OCI-LY3 (cell line): ENCODE data around the gene PIK3AP1.

ENCODE experiments used
- EZH2phosphoT487 ChIP-seq: fragments of 200-600 bp; shearing (Covaris generic); IDR thresholded peaks from 2 replicates; pipeline ENCODE4 v1.6.1; 2018; ENCODE audit warnings: antibody characterized with exemption, mixed run types, low read depth
- TF ChIP-seq, protein P1 (sequence below): fragments of 200-600, 300-600 bp; sonication (generic); IDR thresholded peaks from 2 replicates; pipeline ENCODE4 v1.5.1; 2014; ENCODE audit warnings: antibody characterized with exemption, low read length, low read depth

DNA sequence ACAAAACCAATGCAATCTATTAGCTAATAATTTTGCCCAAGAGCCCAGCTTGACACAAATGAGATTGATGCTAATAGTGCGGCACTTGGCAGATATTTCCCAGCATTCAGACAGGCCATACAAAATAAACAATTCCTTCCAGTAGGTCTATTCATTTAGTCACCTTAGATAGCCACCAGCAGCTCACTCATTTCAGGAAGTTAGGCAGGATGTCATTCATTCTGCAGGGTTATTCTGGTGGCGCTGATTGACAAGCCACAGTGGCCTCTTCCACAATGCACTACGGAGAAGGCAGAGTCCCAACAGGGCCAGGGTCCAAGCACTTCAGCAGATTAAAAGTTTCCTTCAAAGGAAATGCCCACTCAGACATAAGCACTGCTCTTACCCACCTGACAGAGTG is 55.8 kb downstream of the PIK3AP1 start:
- TF ChIP-seq, protein P1, sequence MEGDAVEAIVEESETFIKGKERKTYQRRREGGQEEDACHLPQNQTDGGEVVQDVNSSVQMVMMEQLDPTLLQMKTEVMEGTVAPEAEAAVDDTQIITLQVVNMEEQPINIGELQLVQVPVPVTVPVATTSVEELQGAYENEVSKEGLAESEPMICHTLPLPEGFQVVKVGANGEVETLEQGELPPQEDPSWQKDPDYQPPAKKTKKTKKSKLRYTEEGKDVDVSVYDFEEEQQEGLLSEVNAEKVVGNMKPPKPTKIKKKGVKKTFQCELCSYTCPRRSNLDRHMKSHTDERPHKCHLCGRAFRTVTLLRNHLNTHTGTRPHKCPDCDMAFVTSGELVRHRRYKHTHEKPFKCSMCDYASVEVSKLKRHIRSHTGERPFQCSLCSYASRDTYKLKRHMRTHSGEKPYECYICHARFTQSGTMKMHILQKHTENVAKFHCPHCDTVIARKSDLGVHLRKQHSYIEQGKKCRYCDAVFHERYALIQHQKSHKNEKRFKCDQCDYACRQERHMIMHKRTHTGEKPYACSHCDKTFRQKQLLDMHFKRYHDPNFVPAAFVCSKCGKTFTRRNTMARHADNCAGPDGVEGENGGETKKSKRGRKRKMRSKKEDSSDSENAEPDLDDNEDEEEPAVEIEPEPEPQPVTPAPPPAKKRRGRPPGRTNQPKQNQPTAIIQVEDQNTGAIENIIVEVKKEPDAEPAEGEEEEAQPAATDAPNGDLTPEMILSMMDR, result no peak
- TF ChIP-seq EZH2phosphoT487, result no peak
